Measurements from ENCODE around the gene CABLES2. TPM values are rescaled to one million over a fixed set of nuclear protein-coding genes. Genes with fewer than 3 reads are reported as not detected.

CABLES2 gene
- total RNA-seq, 1 donor from 2014 or later: 19.1 TPM

- no peak for ATAC-seq
- DNase-seq: peak; percentile 32
- intact Hi-C loops (cut with micrococcal nuclease): no loop called here
Observed at GRCh38 chr20:62356589-62357186, 50.4 kb downstream of the CABLES2 start.

GRCh38 chr20:62355878-62356588 is 51.1 kb downstream of the CABLES2 start:
- ATAC-seq: peak; percentile 15
- intact Hi-C loops (cut with micrococcal nuclease): no loop called here
- peak; percentile 77 for DNase-seq

GRCh38 chr20:62355516-62355877 is 51.6 kb downstream of the CABLES2 start:
- ATAC-seq (peak; percentile 50), DNase-seq (peak; percentile 79)
- intact Hi-C loops (cut with micrococcal nuclease): no loop called here

DNA sequence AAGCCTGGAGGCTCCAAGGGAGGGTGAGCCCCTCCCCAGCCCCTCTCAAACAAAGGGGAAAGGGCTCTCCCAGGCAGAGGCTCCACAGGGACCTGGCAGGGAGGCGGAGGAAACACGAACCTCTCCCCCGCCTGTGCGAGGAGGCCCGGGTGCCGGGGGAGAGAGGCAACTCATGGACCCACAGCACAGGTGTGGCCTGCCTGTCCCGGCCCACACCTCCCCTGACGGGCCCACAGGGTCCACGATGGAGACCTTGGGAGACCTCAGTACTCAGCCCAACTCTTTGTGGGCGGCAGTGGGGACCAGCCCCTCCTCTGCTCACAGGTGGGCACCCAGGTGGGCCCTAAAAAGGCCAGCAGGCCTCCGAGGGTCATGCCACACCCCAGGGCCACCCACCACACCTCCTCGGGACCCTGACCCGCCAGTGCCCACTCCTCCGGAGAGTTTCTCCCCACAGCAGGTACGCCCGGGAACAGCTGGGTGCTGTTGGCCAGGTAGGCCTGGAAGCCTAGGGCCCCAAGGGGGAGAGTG is 52.2 kb downstream of the CABLES2 start:
- ATAC-seq (no peak), DNase-seq (peak; percentile 28)
- intact Hi-C loops (cut with micrococcal nuclease): no loop called here

DNA sequence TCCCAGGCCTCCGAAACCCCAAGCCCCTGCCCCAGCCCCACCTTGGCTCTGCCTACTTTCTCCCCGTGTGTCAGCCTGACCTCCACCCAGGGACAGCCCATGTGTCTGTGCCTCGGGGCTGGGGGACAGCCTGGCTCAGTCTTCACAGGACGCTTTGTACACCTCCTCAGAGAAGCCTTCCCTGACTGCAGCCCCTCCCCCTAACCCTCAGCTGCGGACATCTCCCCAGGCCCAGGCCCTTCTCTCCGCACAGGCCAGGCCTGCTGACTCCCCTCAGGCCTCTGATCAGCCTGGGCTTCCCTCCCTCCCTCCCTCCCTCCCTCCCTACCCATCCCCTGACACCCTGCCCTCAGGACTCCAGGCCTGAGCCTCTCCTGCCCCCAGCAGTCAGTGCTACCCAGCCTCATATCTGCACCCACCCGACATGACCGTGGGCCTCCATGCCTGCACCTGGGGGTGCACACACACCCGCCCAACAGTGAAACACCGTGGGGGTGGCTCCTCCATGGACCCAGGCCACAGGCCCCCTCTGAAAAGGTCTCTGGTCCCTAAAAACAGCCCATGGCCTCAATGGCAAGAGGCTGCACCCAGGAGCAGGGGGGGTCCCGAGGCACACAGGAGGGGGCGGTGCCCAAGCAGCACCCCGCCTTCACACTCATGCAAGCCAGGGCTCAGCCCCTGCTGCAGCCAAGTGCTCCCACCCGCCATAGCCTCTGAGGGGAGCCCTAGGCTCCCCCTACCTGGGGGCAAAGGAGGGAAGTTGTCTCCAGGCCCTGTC is 52.9 kb downstream of the CABLES2 start:
- DNase-seq: peak; percentile 28
- no peak for ATAC-seq
- intact Hi-C loops (cut with micrococcal nuclease): no loop called here

- no peak for ATAC-seq
- intact Hi-C loops (cut with micrococcal nuclease): no loop called here
- peak; percentile 26 for DNase-seq
Observed at GRCh38 chr20:62353289-62354030, 53.6 kb downstream of the CABLES2 start.

DNA sequence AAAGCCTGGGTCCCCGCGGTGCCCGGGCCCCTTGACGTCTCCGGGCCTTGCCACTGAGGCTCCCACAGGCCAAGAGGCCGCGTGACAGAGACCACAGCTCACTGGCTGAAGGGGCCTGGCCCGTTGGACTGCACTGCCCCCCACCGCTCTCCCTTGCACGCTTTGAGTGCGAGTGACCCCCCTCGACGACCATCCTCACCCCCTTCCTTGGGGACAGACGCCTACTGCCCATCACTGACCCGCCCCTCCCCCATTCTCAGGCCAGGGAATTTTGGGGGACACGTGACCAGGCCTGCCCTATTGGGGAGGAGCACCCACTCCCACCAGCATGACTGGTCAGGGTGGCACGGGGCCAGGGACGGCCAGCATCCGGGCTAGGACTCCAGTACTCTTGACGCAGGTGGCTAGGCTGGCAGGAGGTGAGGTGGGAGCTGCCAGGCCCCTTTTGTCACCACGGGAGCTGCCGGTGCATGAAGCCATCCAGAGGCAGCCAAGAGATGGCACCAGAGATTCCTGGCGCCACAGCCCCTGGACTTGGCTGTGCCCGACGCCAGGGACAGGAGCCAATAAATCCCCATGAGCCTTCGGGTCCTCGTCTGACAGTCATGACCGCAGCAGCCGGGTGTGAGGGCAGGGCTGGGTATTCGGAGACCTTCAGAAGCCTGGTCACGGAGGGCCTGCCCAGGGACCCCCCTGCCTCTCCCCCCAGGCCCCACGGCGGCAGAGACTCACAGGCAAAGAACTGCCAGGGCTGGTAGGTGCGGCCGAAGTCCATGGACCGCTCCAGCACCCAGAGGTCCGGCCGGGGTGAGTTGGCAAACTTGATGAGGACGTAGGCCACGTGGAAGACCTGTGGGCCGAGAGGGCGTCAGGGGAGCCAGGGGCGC is 54.4 kb downstream of the CABLES2 start:
- DNase-seq (peak; percentile 94), ATAC-seq (peak; percentile 70)
- intact Hi-C loops (cut with micrococcal nuclease): no loop called here

DNA sequence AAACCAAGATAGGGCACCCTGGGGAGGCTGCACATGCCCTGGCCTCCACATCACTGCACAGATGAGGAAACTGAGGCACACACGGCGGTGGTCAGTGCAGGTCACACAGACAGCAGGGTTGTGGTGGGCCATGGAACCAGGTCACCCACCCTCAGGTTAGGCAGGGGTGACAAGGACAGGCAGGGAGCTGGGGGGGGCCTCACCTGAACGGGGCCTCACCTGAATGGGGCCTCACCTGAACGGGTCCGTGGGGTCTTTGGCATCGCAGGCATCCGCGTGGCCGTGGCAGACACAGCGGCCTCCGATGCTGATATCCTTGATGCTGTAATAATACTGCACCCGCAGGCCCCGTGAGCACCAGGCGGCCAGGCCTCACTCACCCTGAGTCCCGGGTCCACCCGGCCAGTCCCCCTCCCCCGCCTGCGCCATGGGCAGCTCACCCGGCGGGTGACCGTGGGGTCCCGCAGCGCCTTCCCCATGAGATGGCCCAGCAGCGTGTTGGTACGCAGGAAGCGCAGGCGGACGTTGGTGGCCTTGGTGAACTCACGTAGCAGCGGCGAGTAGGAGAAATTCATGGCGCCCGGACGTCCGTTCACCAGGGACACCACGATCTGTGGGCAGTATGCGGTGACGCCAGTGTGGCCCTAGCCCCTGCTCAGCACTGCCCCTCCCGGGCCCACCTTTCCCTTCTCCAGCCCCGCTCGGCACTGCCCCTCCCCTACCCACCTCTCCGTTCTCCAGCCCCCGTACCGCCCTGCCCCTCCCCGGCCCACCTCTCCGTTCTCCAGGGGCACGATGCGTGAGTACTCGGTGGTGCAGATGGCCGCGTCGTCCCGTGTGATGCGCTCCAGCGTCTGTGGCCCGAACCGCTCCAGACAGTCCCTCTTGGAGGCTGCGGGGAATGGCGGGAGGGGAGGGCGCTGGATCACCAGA is 55.4 kb downstream of the CABLES2 start:
- peak; percentile 32 for DNase-seq
- intact Hi-C loops (cut with micrococcal nuclease): no loop called here
- no peak for ATAC-seq

- intact Hi-C loops (cut with micrococcal nuclease): no loop called here
- peak; percentile 28 for DNase-seq
- ATAC-seq: no peak
Observed at GRCh38 chr20:62350629-62351422, 56.3 kb downstream of the CABLES2 start.

GRCh38 chr20:62350098-62350628 is 56.9 kb downstream of the CABLES2 start:
- intact Hi-C loops (cut with micrococcal nuclease): no loop called here
- DNase-seq (peak; percentile 39), ATAC-seq (no peak)

DNA sequence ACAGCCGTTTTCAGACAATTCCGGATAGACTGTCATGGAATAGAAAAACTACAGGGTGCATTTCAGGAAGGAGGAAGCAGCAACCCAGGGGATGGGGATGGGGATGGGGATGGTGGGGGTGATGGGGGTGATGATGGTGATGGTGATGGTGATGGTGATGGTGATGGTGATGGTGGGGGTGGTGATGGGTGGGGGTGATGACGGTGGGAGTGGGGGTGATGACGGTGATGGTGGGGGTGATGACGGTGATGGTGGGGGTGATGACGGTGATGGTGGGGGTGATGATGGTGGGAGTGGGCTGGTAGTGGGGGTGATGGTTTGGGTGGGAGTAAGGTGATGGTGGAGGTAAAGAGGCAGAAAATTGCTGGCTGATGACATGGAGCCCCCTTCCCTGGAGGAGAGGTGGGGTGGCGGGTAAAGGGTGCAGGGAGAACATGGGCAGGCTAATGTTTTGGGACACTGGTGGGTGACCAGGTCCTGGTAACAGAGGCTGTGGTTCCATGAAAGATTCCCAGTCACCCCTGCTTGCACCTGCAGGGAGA is 57.5 kb downstream of the CABLES2 start:
- DNase-seq: no peak
- no peak for ATAC-seq
- intact Hi-C loops (cut with micrococcal nuclease): no loop called here

DNA sequence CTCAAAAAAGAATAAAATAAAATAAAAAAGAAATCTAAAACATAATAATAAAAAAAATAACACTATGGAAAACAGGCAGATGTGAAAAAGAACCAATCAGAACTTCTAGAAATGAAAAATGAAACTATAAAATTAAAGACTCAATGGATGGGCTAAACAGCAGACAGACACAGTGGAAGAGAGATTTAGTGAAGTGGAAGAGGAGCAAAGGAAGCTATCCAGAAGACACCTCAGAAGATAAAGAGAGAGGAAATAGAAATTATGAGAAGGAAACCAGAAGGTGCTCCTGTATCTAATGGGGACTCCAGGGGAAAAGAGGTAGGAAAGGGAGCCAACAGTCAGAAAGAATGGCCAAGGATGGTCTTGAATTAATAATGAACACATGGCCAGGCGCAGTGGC is 58.5 kb downstream of the CABLES2 start:
- intact Hi-C loops (cut with micrococcal nuclease): no loop called here
- no peak for ATAC-seq

GRCh38 chr20:62347445-62347844 is 59.6 kb downstream of the CABLES2 start:
- ATAC-seq (no peak), DNase-seq (peak; percentile 15)
- intact Hi-C loops (cut with micrococcal nuclease): no loop called here

More for the DNA sequence above, 58.5 kb downstream of the CABLES2 start:
- DNase-seq: no peak

DNA sequence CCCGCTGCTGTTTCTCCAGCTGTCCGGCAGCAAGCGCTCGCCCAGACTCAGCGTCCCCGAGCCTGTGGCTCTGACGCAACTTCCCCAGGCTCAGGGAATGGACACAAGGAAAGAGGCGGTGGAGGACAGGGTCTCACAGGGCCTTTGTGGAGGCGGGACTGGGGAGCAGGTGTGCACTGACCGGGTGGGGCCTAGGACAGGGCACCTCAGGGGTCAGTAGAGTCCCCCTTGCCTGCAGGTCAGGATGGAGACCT is 60.0 kb downstream of the CABLES2 start:
- no peak for ATAC-seq
- intact Hi-C loops (cut with micrococcal nuclease): no loop called here
- DNase-seq: no peak

DNA sequence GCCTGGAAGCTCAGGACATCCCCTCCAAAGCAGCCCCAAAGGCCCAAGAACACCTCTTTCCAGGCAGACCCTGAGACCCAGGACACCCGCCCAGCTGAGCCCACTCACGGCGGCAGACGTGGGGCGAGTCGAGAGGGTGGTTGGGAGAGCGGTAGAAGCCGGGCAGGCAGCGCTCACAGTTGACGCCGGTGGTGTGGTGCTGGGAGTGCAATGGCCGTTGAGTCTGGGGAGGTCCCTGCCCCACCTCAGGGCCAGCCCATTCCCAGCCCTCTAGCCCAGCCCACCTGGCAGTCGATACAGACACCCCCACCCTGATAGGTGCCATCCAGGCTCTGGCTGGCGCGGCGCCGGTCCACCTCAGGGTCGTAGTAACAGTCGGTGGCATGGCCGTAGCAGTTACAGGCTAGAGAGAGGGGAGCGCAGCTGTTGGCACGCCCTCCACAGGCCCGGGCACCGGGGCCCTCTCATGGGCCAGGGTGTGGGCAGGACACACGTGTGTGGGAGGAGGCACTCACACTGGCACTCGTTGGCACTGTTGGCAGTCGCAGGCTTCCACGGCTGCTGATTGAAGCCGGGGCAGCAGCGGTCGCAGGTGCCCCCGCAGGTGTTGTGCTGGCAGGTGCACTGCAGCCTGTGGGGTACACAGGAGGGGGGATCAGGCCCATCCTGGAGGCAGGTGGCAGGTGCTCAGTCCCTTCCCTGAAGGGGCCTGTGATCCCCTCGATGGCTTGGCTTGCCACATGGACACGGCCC is 60.5 kb downstream of the CABLES2 start:
- intact Hi-C loops (cut with micrococcal nuclease): no loop called here
- DNase-seq: peak; percentile 25

More for the DNA sequence above, 60.5 kb downstream of the CABLES2 start:
- ATAC-seq: no peak

Measured in left ventricle myocardium superior (tissue), 1 donor.